Activated T-cell treated with anti-CD3 and anti-CD28 coated beads for 48 hours (primary cell): ENCODE data around the gene TRIM7.
"Not testable (repeated sequence)": the region's sequence is repeated elsewhere in the genome, so short reads cannot be mapped to it uniquely, and the experiment has no call there.

ENCODE experiments used
- DNase-seq: peaks from one replicate; pipeline ENCODE4 v3.0.0-alpha.2; 2020; ENCODE audit warnings: low read depth

Gene TRIM7

GRCh38 chr5:181212934-181213333, 7.9 kb upstream of the TRIM7 start:
- no peak for DNase-seq

GRCh38 chr5:181212080-181212479, 7.1 kb upstream of the TRIM7 start:
- no peak for DNase-seq

- no peak for DNase-seq
Measured at GRCh38 chr5:181211208-181211607, 6.2 kb upstream of the TRIM7 start.

GRCh38 chr5:181210698-181211097, 5.7 kb upstream of the TRIM7 start:
- DNase-seq = not testable (repeated sequence)

GRCh38 chr5:181210148-181210547, 5.2 kb upstream of the TRIM7 start:
- DNase-seq = not testable (repeated sequence)

- not testable (repeated sequence) for DNase-seq
Measured at GRCh38 chr5:181209006-181209405, 4.0 kb upstream of the TRIM7 start.

GRCh38 chr5:181207960-181208253, 2.9 kb upstream of the TRIM7 start:
- DNase-seq = no peak

GRCh38 chr5:181207214-181207959, 2.4 kb upstream of the TRIM7 start:
- DNase-seq = peak; percentile 85

- no peak for DNase-seq
Measured at GRCh38 chr5:181205761-181206649, 1.0 kb upstream of the TRIM7 start.

GRCh38 chr5:181204113-181204825, 727 bp downstream of the TRIM7 start:
- no peak for DNase-seq

- no peak for DNase-seq
Measured at GRCh38 chr5:181203777-181204112, 1.3 kb downstream of the TRIM7 start.

GRCh38 chr5:181203093-181203711, 1.8 kb downstream of the TRIM7 start:
- no peak for DNase-seq

GRCh38 chr5:181200816-181201215, 4.2 kb downstream of the TRIM7 start:
- DNase-seq = no peak

- no peak for DNase-seq
Measured at GRCh38 chr5:181199881-181200638, 4.9 kb downstream of the TRIM7 start.

- no peak for DNase-seq
Measured at GRCh38 chr5:181198905-181199519, 6.0 kb downstream of the TRIM7 start.

- no peak for DNase-seq
Measured at GRCh38 chr5:181198106-181198685, 6.8 kb downstream of the TRIM7 start.

- DNase-seq = no peak
Measured at GRCh38 chr5:181197326-181197951, 7.6 kb downstream of the TRIM7 start.

GRCh38 chr5:181195249-181195761, 9.7 kb downstream of the TRIM7 start:
- DNase-seq = no peak

- DNase-seq = no peak
Measured at GRCh38 chr5:181194489-181195248, 10.3 kb downstream of the TRIM7 start.
